ENCODE measurements around the gene DLGAP1.

The DLGAP1 gene

DNA sequence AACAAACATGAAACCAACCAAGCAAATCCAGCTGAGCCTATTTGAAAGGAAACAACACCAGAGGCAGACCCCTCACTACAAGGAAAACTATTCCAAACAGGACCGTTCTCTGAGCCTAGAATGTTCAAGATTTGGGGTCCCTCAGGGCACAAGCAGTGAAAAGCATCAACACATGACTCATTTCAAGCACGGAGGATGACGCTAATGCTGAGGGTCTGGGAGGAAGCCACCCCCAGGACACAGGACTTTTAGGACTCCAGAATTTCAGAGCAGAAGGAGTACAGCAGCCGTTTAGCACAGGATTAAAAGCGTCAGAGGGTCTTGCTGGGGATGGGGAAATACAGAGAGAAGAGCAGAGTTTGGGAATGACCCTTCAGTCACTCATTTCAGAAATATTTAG is 168.9 kb downstream of the DLGAP1 start:
- DNase-seq (ENCODE audit: low spot score) = no peak

DNA sequence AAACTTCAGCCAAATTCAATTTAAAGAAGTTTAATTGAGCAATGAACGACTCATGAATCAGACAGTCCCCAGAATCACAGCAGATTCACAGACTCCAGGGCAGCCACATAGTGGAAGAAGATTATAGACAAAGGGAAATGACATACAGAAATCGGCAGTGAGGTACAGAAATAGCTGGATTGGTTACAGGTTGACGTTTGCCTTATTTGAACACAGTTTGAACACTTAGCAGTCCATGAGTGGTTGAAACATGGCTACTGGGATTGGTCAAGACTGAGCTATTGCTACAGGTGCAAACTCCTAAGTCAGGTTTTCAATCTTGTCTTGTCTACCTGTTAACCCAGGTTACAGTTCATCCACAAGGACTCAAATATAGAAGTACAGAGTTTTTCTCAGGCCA is 169.6 kb downstream of the DLGAP1 start:
- DNase-seq (ENCODE audit: low spot score) = no peak

DNA sequence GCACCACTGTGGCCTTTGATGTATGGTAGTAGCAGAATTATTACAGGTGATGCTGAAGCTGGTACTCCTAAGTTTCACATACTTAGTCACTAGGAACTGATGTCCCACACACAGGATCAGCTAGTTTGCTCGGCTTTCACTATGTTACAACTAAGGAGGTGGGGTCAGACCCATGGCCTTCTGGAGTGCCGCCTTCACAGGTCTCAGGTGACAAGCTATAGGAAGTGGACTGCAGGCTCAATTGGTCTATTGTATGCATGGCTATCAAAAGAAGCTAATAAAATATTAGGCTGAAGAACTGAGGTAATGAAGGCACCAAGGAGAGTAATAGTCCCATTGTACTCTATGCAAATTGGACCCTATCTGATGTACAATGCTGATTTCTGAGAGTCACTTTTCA is 170.6 kb downstream of the DLGAP1 start:
- DNase-seq (ENCODE audit: low spot score) = no peak

DNA sequence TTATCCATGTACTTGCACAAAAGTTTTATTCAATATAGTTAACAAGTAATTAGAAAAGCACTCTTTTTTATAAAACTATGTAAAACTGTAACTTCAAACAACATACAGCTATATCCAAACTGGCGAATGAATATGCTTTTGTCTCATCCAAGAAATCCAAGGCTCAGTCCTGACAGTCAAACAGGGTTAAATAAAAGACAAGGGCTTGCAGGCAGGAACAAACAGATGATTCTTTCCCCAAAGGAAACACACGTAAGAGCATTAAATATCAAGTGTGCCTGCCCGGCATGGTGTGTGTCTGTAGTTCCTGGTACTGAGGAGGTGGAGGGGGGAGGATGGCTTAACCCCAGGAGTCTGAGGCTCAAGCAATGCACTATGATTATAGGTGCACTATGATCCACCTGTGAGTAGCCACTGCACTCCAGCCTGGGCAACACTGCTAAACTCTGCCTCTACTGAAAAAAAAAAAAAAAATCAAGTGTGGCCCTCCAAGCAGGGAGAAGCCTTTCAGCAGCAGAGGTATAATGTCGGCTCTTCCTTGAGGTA is 171.3 kb downstream of the DLGAP1 start:
- no peak for DNase-seq (ENCODE audit: low spot score)

DNA sequence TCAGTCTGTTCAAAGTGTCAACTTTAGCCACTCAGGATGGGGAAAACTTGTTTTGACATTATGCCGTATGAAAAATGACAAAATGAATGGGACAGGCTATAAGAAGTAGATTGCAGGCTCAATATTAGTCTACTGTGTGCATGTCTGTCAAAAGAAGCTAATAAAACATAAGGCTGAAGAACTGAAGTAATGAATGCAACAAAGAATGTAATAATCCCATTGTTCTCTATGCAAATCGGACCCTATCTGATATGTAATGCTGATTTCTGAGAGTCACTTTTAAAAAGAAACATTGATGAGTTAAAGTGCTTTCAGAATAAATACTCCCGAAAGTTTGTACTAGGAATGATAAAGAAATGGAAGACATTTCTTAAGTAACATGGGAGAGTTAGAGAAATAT is 172.2 kb downstream of the DLGAP1 start:
- DNase-seq (ENCODE audit: low spot score) = no peak

DNA sequence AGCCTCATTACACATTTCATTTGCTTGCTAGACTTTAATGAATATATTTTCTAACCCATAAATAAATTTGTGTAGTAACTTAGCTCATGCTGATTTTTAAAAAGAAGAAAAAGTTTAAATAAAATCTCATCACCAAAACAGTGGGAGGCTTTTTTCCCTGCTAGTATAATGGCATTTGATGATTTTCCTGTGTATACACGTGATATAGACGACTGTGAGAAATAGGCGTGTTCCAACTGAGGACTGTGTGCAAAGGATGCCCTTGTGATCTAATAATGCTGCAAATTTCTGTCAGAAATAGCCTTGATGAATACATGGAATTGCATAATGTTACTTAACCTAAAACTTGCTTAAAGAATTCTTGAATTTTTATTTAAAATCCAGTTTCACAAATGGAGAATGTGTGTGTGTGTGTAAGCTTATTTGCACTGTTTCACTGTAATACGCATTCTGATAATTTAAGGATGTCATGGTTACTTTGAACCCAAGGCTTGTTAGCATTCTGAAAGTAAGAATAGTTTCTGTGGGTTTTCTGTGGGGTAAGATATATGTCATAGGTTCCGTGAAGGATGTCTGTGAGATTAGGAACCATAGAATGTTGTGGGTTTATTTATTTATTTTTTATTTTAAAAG is 178.0 kb downstream of the DLGAP1 start:
- no peak for DNase-seq (ENCODE audit: low spot score)

DNA sequence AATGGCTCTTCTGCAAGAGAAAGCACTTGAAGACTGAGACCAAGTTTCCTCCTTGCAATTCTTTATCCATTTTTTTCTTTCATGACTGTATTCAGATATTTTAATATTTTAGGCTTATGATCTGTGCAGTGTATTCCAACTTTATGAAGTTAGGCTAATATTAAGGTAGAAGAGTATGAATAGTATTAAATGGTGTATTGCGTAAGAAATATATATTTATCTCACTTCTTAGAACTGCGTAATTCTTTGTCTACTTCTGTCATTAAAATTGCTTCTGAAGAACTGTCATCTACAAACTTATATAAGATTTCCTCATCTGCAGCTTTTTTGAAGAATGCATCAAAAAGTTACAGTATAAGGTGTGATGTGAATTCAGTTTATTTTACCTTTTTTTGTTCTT is 183.2 kb downstream of the DLGAP1 start:
- no peak for DNase-seq (ENCODE audit: low spot score)

DNA sequence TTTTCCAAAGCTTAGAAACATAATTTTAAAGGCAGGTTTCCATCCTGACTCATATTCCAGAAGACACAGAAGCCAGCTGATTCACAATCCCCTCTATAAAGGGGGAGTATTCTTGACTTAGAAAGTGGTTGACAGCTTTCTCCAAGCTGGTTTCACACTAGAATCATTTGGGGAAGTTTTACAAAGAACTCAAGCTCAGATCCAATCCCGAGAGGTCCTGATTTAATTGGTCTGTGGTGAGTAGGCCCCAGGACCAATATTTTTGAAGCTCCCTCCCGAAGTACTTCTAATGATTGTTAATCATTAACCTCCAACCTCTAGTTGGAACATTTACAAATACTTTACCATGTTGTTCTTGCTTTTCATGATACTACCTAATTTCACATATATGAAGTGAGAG is 184.1 kb downstream of the DLGAP1 start:
- no peak for DNase-seq (ENCODE audit: low spot score)

DNA sequence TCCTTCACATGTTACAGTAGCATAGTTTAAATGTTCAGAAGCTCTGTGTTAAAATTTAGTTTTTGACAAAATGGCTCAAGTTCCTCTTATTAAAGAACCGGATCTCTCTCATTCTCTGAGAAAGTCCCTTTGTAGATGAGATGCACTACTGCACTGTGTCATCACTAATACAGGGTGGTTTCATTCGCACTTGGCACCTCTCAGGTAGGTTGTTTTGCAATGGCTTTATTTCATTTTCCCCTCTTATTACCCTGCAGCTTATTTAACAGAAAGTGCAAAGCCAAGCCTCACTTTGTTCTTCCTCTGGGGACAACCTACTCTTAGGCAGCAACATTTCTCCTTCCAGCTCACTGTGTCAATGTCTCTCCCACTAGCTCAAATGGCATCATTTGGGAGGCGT is 185.1 kb downstream of the DLGAP1 start:
- no peak for DNase-seq (ENCODE audit: low spot score)

DNA sequence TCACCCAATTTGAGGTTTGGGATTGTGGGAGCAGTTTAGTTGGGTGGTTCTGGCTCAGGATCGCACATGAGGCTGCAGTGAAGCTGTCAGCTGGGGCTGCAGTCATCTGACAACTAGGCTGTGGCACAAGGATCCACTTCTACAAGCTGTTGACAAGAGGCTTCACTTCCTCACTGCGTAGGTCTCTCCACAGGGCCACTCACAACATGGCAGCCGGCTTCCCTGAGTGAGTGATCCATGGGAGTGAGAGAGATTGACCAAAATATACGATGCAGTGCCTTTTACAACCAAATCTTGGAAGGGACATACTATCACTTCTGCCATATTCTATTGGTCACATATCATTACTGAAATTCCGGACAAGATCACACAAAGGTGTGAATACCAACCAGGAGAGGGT is 187.5 kb downstream of the DLGAP1 start:
- DNase-seq (ENCODE audit: low spot score) = no peak

DNA sequence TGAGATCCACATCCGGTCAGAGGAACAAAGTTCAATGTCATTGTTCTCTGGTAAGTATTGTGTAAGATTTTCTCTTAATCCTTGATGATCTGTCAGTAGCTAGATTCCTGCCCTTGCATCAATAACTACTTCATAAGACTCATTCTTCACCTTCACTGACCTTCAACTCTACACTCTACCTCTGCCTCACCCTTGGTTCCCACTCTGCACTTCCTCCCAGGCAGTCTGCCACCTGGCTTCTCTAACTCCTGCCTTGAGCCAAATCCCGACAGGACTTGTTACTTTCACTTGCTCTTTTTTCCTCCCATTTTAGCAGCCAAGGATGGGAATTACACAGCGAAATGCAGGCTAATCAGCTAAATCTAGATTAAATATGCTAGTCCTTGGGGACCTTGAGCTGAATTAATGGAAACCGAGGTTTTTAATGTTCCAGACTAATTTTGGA is 190.7 kb downstream of the DLGAP1 start:
- peak; percentile 29 for DNase-seq (ENCODE audit: low spot score)

DNA sequence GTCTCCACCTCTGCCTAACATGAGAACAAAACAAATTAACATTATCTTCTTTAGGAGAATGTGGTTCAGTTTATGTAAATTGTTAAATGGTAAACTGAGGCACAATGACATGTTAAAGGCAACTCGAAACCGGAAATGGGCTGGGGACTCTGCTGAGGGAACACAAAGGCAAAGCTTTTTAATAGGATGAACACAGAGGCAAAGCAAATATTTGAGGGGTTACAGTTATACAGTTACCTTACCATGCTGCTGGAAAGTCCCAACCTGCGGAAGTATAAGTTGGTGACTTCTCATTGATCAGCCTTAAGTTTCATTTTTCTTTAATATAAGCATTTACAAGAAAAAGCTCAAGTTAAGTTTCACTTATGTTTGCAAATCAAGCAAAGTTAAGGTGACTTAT is 195.0 kb downstream of the DLGAP1 start:
- DNase-seq (ENCODE audit: low spot score) = no peak

DNA sequence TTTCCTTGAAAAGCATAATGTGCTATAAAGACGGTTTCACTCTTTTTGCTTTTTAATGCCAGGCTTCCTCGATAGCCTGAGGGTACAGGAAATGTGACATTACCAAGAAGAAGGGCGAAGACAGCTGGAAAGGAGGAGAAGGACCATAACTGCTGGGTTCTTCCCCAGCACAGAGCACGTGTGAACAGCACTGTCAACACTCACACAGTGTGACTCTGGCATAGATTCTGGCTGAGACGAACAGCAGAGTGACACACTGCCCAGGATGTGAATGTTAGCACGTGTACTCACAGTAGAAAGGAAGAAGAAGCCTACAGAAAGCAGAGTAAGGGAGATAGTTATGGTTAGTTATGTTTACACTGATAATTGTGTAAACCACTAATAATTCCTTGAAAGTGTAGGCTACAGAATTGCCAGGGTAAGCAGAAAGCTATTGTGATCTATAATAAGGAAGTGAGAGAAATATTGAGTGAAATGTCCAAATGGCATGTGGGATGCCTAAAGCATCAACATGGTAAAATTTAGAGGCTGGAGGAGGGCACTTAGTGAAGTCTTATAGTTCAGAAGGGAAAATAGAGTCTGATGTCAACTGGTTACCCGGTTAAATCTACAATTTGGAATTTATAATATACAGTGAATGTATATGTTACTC is 198.2 kb downstream of the DLGAP1 start:
- DNase-seq (ENCODE audit: low spot score) = no peak

DNA sequence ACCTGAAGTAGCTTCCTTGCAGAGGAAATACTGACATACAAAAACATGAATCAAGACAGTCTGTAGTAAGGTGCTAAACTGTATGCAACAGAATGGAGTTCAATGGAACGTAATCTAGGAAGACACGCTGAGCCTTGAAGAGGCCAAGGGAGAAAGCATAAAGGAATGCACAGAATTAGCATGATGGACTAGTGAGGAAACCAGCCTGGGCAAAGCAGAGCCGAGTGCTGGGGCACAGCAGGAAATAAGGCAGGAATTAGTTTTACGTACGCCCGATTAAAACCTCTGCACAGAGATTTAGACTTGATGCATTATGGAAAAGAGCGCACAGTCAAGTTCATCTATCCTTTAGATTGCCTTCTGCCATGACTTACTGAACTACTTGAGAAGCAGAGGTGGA is 200.3 kb downstream of the DLGAP1 start:
- DNase-seq (ENCODE audit: low spot score) = no peak

DNA sequence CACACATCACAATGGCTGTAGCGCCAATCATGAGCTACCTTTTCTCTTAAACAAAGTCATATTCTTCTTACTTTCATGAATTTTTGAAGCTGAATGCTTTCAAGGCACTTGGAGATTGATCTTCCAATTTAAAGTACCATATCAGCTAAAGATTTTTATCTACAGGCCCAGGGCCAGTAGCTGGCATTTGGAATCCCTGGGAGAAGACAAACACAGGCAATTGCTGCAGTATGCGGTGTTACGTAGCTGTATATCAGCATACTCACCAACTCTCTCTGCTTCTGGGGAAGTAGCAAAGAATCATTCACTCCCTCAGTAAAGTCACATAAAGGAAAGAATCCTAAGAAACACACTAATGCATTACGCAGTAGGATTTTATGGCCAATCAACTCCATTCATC is 202.3 kb downstream of the DLGAP1 start:
- no peak for DNase-seq (ENCODE audit: low spot score)

DNA sequence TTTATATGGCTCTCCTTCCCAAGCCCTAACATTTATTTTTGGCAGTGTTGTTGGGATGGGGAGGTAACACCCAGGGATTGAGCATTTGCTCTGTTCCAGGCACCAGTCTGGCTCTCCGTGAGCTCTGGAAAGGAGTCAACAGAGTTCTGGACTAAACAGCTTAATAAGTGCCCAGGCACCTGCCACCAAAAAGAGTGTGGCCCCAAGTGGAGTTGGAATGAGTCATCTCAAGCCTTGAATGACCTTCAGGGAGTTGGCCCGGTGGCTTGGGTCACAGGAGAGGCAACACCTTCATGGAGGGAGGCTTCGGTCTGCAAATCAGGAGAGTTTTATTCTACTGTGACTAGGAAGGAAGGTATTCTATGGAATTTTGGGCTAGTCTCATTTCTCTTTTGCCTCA is 203.2 kb downstream of the DLGAP1 start:
- DNase-seq (ENCODE audit: low spot score) = no peak

DNA sequence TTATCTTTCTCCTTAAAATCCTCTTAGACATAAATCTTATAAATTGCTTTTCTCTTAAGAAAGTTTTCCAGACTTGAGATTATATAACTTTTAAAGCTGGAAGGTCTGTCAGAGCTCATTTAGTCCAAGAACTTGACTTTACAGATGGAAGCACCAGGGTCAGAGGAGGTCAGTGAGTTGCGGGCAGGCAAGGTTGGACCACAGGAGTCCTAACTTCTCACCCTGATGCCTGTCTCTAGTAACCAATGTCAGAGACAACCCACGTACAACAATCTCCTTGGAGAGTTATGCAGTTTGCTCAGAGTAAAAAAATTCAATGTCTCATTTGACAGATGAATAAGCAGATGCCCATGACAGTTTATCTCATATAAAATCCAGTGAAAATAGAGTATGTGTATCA is 203.9 kb downstream of the DLGAP1 start:
- no peak for DNase-seq (ENCODE audit: low spot score)

DNA sequence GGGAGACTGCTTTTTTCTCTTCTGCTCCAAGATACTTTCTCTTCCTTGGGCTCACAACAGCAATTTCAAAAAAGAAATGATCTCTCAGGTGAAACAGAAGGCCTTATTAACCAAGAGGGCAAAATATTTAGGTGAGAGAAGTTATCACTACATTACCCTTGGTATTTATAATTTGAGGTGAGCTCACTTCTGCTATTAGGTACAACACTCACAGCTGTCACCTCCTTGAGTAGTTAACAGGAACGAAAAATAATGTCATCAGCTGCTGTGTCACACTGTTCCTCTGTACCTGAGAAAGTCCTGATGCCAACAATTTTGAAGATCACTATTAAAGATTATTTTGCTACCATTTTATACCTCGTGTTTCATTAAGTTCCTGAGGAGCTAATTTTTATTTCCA is 205.0 kb downstream of the DLGAP1 start:
- no peak for DNase-seq (ENCODE audit: low spot score)

DNA sequence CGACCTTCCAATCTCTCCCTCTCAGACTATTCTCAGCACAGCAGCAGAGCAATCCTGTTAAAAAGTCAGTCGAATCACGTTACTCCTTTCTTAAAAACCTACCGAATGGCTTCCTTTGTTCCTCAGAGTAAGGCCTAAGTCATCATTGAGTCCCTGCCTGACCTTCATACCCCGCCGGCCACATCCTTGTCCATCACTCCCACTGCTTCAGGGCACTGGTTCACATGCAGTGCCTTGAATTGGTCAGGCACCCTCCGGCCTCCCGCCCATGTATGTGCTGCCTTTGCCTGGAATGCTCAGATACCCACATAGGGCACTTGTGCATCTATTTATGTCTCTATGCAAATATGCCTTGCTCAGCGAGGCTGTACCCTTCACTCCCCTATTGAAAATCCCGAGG is 206.4 kb downstream of the DLGAP1 start:
- DNase-seq (ENCODE audit: low spot score) = no peak

DNA sequence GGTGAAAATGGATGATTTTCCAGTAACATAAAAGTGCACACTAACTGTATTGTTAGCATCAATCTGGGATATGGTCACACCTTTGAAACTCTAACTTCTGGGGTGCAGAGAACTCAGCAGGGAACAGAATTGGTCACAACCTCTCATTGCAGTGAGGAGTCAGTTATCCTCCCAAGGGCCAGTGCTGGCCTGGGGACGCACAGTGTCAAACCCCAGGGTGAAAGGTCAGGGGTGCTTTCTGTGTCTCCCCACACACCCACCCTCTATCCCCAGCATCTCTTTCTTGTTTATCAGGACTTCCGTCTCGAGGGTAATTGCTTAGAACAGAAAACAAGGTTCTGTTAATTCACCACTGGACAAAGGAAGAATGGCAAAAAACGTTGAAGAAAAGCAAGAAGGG is 208.7 kb downstream of the DLGAP1 start:
- no peak for DNase-seq (ENCODE audit: low spot score)

DNA sequence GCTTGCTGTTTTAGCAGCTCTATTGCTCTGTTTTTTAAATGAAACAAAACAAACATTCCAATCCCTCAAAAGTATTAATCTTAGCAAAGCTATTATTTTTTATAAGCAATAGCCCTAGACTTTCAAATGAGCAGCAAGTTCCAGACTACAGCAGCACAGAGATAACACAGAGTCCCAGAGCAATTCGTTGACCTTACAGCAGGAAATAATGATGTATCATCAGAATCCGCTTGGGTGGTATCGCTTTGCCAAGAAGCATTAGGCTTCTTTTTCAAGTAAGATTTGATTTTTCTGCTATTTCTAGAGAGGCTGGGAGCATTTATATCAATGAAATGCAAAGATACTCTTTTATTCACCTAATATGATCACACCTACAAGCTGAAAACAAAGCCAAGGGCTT is 209.7 kb downstream of the DLGAP1 start:
- DNase-seq (ENCODE audit: low spot score) = no peak

DNA sequence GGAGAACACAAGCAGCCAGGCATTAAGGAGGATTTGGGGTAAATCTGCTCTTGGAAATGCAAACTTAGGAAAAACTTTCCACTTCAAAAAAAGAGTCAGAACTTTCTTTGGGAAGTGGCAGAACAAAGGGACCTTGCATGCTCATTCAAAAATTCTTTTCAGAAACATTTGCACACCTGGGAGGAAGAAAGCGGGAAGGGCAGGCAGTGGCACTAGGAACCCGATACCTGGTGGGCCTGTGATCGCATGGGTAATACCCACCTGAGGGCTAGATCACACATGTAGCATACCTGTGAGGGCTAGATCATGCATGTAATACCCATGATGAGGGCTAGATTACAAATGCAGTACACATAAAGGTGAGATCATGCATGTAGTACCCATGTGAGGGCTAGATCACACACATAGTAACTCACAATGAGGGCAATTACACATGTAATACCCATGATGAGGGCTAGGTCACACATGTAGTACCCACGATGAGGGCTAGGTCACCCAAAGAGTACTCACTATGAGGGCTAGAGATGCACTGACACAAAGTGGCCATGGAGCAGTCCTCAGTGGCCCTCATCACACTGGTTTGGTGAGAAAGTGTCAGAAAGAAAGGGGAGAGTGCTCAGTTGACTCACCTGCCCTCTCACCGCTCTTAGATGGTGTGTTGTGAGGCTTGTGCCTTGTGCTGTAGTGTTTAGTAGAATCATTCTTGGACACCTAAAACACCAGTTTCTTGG is 212.5 kb downstream of the DLGAP1 start:
- DNase-seq (ENCODE audit: low spot score) = no peak

DNA sequence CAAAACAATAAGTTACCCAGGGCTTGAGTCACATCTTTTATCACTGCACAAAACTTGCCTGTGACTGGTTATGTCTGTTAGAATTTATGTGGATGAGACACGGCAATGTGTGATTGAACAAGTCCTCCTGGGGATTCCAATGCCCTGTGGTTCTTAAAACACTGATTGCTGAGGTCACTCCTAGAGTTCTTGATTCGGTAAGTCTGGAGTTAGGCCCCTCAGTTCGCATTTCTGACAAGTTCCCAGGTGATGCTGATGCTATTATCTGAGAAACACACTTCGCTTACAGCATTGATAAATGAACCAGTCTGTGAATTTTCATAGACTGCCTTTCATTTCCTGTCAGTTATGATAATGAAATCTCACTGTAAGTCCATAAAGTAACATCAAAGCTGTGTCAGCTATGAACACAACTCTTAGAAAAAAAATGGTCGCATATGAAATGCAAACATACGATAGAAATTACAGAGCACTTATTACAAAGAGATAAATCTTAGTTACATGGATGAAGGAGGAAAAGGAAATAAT is 214.0 kb downstream of the DLGAP1 start:
- no peak for DNase-seq (ENCODE audit: low spot score)

Measured in kidney capillary endothelial cell (primary cell).